Spinal cord (tissue), 4 donors: ENCODE measurements around the gene GJA9. TPM values are rescaled to one million over a fixed set of nuclear protein-coding genes. Genes with fewer than 3 reads are reported as not detected.

Experiments
- polyA plus RNA-seq, 2 donors: library from polyadenylated mRNA; unstranded; fragments of 120-200 nt; gene quantifications; one replicate each; pipeline ENCODE4 v1.2.1, GENCODE V29; 2013; ENCODE audit not compliant: insufficient read length in 2 of 2
- small RNA-seq: library from RNA; depleted of rRNA; stranded (forward); fragments of <200 nt; gene quantifications from one replicate; pipeline ENCODE3, GENCODE V24; 2014; ENCODE audit warnings: low replicate concordance
- total RNA-seq, 2 donors: library from RNA; depleted of rRNA in 1 of 2; stranded (reverse); fragments of 120-200 nt in 1 of 2; fragments of >200 nt in 1 of 2; gene quantifications; one replicate each; pipeline versions ENCODE4 v1.2.3 to v1.2.4, GENCODE V29; 2013 to 2014

The GJA9 gene
- total and polyA plus RNA-seq, 4 donors = 0.16 to 1.0 TPM; not detected in 2

Small RNA genes within 50 kb of the gene (small RNA-seq; reads per million reads assigned to genes)
- not detected for gene GJA9-MYCBP
- gene RNU6-605P = not detected

Other genes with a start within 250 kb of the GJA9 start
- gene RRAGC, start 21.8 kb downstream of the GJA9 start, total RNA-seq = 10 to 100 TPM; 20.8 to 33.8 TPM
- 10 to 100 TPM; 31.7 to 33.1 TPM for gene RRAGC, start 21.8 kb downstream of the GJA9 start, polyA plus RNA-seq
- 10 to 100 TPM in 1 of 2 donors, 1 to 10 TPM in 1; 6.3 to 12.3 TPM for gene MYCBP, start 8.2 kb downstream of the GJA9 start, total RNA-seq
- gene MYCBP, start 8.2 kb downstream of the GJA9 start, polyA plus RNA-seq = 10 to 100 TPM in 1 of 2 donors, 1 to 10 TPM in 1; 9.4 to 13.4 TPM
- under 1 TPM; 0.61 to 0.69 TPM for gene RHBDL2, start 60.2 kb upstream of the GJA9 start, total RNA-seq
- gene RHBDL2, start 60.2 kb upstream of the GJA9 start, polyA plus RNA-seq = 1 to 10 TPM; 1.2 to 2.8 TPM
- 10 to 100 TPM; 48.5 to 76.5 TPM for gene AKIRIN1, start 109.7 kb upstream of the GJA9 start, total RNA-seq
- gene AKIRIN1, start 109.7 kb upstream of the GJA9 start, polyA plus RNA-seq = 100 to 1,000 TPM in 1 of 2 donors, 10 to 100 TPM in 1; 82.8 to 108 TPM
- gene NDUFS5, start 144.8 kb upstream of the GJA9 start, total RNA-seq = 100 to 1,000 TPM; 276 to 360 TPM
- gene NDUFS5, start 144.8 kb upstream of the GJA9 start, polyA plus RNA-seq = 100 to 1,000 TPM; 305 to 318 TPM